OCI-LY7 (cell line): ENCODE results near the gene ATR. TPM values are rescaled to one million over a fixed set of nuclear protein-coding genes. Genes with fewer than 3 reads are reported as not detected.

Experiments
- BruUV-seq: library from RNA; stranded (reverse); fragments of 400-500 nt; replicated peaks from 2 replicates; lab custom pipeline; 2021; lab: Mats Ljungman, UMichigan
- CTCF ChIA-PET: fragments of 300-600 bp; sonication (Branson Sonifier 250); formaldehyde crosslinking; loops from one replicate; lab custom pipeline; 2022; ENCODE audit warnings: antibody characterized with exemption; ENCODE audit not compliant: unreplicated experiment; lab: Charles Lee
- POLR2A ChIA-PET: fragments of 300-600 bp; sonication (Branson Sonifier 250); formaldehyde crosslinking; loops from one replicate; lab custom pipeline; 2022; ENCODE audit warnings: antibody characterized with exemption; lab: Charles Lee
- DNase-seq: peaks from one replicate; pipeline ENCODE4 v3.0.0-alpha.2; 2015; ENCODE audit warnings: low spot score
- H2AFZ ChIP-seq: fragments of 200-600 bp; sonication (generic), shearing (Covaris generic); 2 replicates; pipeline ENCODE4 v1.6.1; 2014; ENCODE audit warnings: mild to moderate bottlenecking, antibody characterized with exemption, low read length, moderate library complexity
- H3K27ac ChIP-seq: fragments of 200-600 bp; sonication (generic); 2 replicates; pipeline ENCODE4 v1.5.1; 2014; ENCODE audit warnings: mixed run types, low read depth, mild to moderate bottlenecking, moderate library complexity, low read length, inconsistent platforms; ENCODE audit not compliant: poor library complexity, severe bottlenecking
- H3K36me3 ChIP-seq: fragments of 200-600 bp; sonication (generic); 2 replicates; pipeline ENCODE4 v1.6.1; 2014; ENCODE audit warnings: mild to moderate bottlenecking, antibody characterized with exemption, low read length, moderate library complexity, mixed read lengths; ENCODE audit not compliant: insufficient read depth
- H3K4me1 ChIP-seq: fragments of 200-600 bp; sonication (generic); 2 replicates; pipeline ENCODE4 v1.5.1; 2014; ENCODE audit warnings: mild to moderate bottlenecking, low read length; ENCODE audit not compliant: insufficient read depth, poor library complexity, severe bottlenecking
- H3K4me2 ChIP-seq: fragments of 200-600 bp; sonication (generic); 2 replicates; pipeline ENCODE4 v1.6.1; 2014; ENCODE audit warnings: mild to moderate bottlenecking, low read length
- H3K4me3 ChIP-seq: fragments of 200-600 bp; sonication (generic); 2 replicates; pipeline ENCODE4 v1.5.1; 2014; ENCODE audit warnings: mild to moderate bottlenecking, low read depth, low read length; ENCODE audit not compliant: poor library complexity, severe bottlenecking
- H3K79me2 ChIP-seq: fragments of 200-600 bp; sonication (generic); 2 replicates; pipeline ENCODE4 v1.6.1; 2016; ENCODE audit warnings: low read depth, mild to moderate bottlenecking, low read length, moderate library complexity, mixed read lengths; ENCODE audit not compliant: insufficient read depth
- H3K9me2 ChIP-seq: fragments of 200-600 bp; sonication (generic); 2 replicates; pipeline ENCODE4 v1.6.1; 2016; ENCODE audit warnings: mild to moderate bottlenecking, low read length, mixed read lengths; ENCODE audit not compliant: insufficient read depth
- H3K9me3 ChIP-seq: fragments of 200-600 bp; sonication (generic); 2 replicates; pipeline ENCODE4 v1.6.1; 2014; ENCODE audit warnings: mild to moderate bottlenecking, mixed run types, low read length, mixed read lengths
- H4K20me1 ChIP-seq: fragments of 200-600 bp; sonication (generic); 2 replicates; pipeline ENCODE4 v1.6.1; 2014; ENCODE audit warnings: mild to moderate bottlenecking, antibody characterized with exemption, low read length, moderate library complexity, mixed read lengths; ENCODE audit not compliant: insufficient read depth
- EZH2phosphoT487 ChIP-seq: fragments of 200-600 bp; sonication (generic); IDR thresholded peaks from 2 replicates; pipeline ENCODE4 v1.6.1; 2018; ENCODE audit warnings: low read depth, borderline replicate concordance, mild to moderate bottlenecking, mixed run types, antibody characterized with exemption, low read length, moderate library complexity, mixed read lengths
- intact Hi-C: fragments of 100-400 bp; cut with micrococcal nuclease; formaldehyde crosslinking; loops from one replicate; pipeline ENCODE4 v1.10.0; 2022; ENCODE audit not compliant: unreplicated experiment
- total RNA-seq, 2 experiments: library from RNA; depleted of rRNA in 1 of 2; stranded (reverse); fragments of >200 nt in 1 of 2; shearing (Covaris generic) in 1 of 2; gene quantifications; 2 replicates each; pipeline ENCODE4 v1.2.3, GENCODE V29; 2014 to 2022
- TF ChIP-seq, protein P1 (sequence below): fragments of 200-600 bp; sonication (generic); conservative IDR thresholded peaks from 2 replicates; pipeline ENCODE4 v1.5.1; 2014; ENCODE audit warnings: mild to moderate bottlenecking, antibody characterized with exemption, low read length, moderate library complexity, mixed read lengths

Gene ATR
- total RNA-seq, 2 experiments from 2014 or later, result 27.1 to 49.5 TPM

DNA sequence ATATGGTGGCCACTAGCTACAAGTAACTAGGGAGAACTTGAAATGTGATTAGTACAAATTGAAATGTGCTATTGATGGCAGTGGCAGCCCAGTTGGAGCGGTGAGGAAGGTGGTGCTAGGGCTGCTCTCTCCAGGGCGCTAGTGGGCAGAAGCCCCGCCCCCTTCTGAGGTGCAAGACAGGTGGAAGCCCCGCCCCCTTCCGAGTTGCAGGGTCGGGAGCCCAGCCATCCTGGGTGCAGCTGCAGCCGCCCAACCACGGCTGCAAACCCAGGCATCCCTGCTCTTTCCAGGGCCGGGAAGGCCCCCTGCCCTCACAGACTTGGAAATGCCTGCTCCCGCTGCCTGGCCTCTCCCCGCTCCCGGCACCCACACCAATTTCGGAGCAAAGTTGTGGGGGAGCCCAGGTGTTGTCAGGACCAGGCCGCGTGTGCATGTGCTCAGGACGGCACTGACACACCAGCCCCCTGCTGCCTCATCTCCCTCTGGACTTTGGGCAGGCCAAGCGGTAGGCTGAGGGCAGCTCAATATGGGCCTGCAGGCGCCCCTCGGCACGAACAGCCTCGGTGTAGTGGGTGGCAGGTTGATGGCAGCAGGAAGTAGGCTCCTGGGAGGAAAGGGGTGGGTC, 10.0 kb downstream of the ATR start:
- BruUV-seq, result no TSS peak
- no peak for DNase-seq
- ChIA-PET POLR2A (no interaction called here), CTCF (no interaction called here)
- Histone ChIP-seq H3K79me2 (peaks cover 47% of the 10 kb centered on the region), H4K20me1 (no peaks in the 10 kb centered on the region), H3K9me2 (no peaks in the 10 kb centered on the region), H3K4me2 (no peak overlapping the region), H3K4me1 (no peaks in the 10 kb centered on the region), H3K4me3 (no peak overlapping the region), H3K9me3 (no peaks in the 10 kb centered on the region), H3K36me3 (peaks cover 82% of the 10 kb centered on the region), H3K27ac (no peak overlapping the region), H2AFZ (no peak overlapping the region)
- intact Hi-C loops, result no loop called here
- TF ChIP-seq EZH2phosphoT487, result no peak
- TF ChIP-seq, protein P1, sequence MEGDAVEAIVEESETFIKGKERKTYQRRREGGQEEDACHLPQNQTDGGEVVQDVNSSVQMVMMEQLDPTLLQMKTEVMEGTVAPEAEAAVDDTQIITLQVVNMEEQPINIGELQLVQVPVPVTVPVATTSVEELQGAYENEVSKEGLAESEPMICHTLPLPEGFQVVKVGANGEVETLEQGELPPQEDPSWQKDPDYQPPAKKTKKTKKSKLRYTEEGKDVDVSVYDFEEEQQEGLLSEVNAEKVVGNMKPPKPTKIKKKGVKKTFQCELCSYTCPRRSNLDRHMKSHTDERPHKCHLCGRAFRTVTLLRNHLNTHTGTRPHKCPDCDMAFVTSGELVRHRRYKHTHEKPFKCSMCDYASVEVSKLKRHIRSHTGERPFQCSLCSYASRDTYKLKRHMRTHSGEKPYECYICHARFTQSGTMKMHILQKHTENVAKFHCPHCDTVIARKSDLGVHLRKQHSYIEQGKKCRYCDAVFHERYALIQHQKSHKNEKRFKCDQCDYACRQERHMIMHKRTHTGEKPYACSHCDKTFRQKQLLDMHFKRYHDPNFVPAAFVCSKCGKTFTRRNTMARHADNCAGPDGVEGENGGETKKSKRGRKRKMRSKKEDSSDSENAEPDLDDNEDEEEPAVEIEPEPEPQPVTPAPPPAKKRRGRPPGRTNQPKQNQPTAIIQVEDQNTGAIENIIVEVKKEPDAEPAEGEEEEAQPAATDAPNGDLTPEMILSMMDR, result no peak

GRCh38 chr3:142566096-142566495, 12.4 kb downstream of the ATR start:
- ChIA-PET CTCF (no interaction called here), POLR2A (interaction anchor here (0.6 to 0.7 kb wide), 5 partner anchors 8 to 188 kb away, joined by 3 to 6 read pairs (median 4); no protein-coding TSS in a partner anchor)
- Histone ChIP-seq H4K20me1 (no peaks in the 10 kb centered on the region), H3K9me3 (no peaks in the 10 kb centered on the region), H3K9me2 (no peaks in the 10 kb centered on the region), H3K4me2 (no peak overlapping the region), H2AFZ (no peak overlapping the region), H3K36me3 (peaks cover 87% of the 10 kb centered on the region), H3K4me3 (no peak overlapping the region), H3K27ac (no peak overlapping the region), H3K79me2 (peaks cover 30% of the 10 kb centered on the region; the same call in 1 of the 2 replicates), H3K4me1 (no peaks in the 10 kb centered on the region)
- BruUV-seq, result no TSS peak
- no peak for DNase-seq
- TF ChIP-seq EZH2phosphoT487, result no peak
- TF ChIP-seq, protein P1, result no peak
- intact Hi-C loops, result no loop called here

DNA sequence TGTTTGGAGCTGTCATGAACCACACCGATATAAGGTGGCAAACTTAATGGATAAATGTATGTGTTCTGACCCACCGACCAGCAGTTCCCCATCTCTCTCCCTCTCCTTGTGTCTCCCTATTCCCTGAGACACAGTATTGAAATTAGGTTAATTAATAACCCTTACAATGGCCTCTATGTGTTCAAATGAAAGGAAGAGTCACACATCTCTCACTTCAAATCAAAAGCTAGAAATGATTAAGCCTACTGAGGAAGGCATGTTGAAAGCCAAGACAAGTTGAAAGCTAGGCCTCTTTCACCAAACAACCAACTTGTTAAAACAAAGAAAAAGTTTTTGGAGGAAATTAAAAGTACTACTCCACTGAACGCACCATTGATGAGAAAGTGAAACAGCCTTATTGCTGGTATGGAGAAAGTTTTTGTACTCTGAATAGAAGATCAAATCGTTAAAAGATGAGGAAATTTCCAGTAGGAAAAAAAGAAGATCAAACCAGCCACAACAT, 15.0 kb downstream of the ATR start:
- TF ChIP-seq, protein P1, result no peak
- no peak for TF ChIP-seq EZH2phosphoT487
- H3K27ac ChIP-seq, result no peak overlapping the region
- no TSS peak for BruUV-seq
- H3K4me2 ChIP-seq, result no peak overlapping the region
- no peaks in the 10 kb centered on the region for H4K20me1 ChIP-seq
- DNase-seq, result no peak
- peaks cover 14% of the 10 kb centered on the region; the same call in 1 of the 2 replicates for H3K79me2 ChIP-seq
- intact Hi-C loops, result no loop called here
- H3K9me3 ChIP-seq, result no peaks in the 10 kb centered on the region
- no peaks in the 10 kb centered on the region for H3K4me1 ChIP-seq
- H3K4me3 ChIP-seq, result no peak overlapping the region
- ChIA-PET POLR2A (interaction anchor here (0.6 to 2.1 kb wide), 3 partner anchors 14 to 77 kb away, joined by 3 to 7 read pairs (median 3); no protein-coding TSS in a partner anchor), CTCF (no interaction called here)
- H3K9me2 ChIP-seq, result no peaks in the 10 kb centered on the region
- no peak overlapping the region for H2AFZ ChIP-seq
- peaks cover 93% of the 10 kb centered on the region for H3K36me3 ChIP-seq
